T-helper 1 cell (primary cell): Measurements from ENCODE around the gene KLHL1.

Source experiments
- DNase-seq, 5 donors: peaks; one replicate each; pipeline ENCODE4 v3.0.0-alpha.2; 2012 to 2020

The KLHL1 gene

GRCh38 chr13:70014337-70014736 is 93.9 kb downstream of the KLHL1 start:
- no peak for DNase-seq

DNA sequence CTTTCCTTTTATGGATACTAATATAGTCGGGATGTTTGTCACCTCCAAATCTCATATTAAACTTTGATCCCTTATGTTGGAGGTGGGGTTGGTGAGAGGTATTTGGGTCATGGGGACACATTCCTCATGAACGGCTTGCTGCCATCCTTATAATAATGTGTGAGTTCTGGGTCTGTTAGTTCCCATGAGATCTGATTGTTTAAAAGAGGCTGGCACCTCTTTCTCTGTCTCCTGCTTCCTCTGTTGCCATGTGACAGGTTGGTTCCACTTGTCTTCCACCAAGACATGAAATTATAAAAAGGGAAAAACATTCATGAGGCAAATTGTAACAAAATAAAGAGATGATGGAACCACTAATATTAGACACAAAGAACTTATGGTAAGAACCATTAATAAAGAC is 108.4 kb downstream of the KLHL1 start:
- DNase-seq, result no peak

GRCh38 chr13:69997061-69997460 is 111.2 kb downstream of the KLHL1 start:
- DNase-seq, result no peak

DNA sequence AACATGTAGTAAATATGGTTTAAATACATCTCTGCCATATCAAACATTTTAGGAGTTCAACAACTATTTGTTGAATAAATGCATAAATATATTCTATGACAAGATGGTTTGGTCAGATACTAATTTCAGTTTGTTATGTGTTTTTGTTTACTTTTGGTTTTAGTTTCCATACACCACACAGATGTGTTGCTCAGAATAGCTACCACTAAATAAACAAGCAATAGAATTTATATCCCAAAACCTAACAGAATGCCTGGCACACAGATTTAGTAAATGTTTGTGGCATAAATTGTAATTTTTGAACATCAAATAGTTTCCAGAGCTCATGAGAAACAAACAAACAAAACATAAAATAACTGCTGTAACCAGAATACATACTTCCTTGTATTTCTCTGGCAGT is 127.5 kb downstream of the KLHL1 start:
- DNase-seq, result no peak

- no peak for DNase-seq
These were observed 132.8 kb downstream of the KLHL1 start for GRCh38 chr13:69975496-69975895.

DNA sequence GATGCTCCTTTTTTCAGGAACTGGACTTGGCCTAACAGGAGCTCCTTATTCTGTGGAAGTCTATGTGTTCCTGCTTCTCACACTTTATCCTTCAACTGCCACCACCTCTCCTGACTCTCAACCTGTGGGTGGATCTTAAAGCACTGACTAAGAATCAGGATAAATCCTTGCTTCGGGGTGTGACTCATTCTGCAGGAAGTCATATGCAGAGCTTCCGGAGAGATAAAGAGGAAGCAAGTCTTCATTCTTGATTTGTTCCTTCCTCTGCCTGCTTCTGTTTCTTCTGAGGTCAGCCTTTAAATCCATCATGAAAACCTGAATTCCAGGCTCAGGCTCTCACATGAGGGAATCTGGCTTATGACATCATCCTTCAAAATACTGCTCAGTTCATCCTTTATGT is 137.7 kb downstream of the KLHL1 start:
- no peak for DNase-seq

DNA sequence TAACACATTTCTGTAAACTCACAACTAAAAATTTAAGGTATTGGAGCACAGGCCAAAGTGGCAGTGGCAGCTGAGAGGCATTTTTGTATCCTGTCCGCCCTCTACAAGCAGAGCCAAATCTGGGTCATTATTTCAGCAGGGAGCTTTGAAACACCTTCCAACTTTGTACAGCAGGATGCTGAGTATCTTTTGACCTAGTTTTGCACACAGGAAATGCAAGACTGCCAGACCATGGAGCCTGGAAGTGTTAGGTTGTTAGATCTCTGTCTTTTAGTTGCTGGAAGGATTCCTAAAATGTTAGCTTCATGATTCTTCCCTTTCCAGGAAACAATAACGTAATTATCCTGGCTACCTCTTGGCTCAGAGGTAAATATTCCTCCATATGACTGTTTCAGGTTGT is 149.2 kb downstream of the KLHL1 start:
- no peak for DNase-seq

DNA sequence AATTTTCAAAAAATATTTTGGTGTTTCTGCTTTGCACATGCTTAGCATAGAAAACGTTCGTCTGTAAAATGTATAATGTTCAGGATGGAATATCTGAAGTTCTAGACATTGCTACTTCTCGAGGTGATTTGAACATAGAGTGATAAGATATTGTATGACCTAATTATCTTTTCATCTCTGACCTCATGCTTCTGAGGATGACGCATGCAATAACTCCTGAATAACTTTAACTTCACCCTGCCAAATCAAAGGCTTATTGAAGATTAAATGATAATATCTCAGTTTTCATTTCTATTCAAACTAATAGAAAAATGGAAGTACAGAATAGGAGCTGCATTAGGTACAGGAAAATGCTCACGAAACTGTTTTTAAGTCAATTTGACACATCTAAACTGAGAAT is 151.4 kb downstream of the KLHL1 start:
- no peak for DNase-seq

- no peak for DNase-seq
These were observed 151.9 kb downstream of the KLHL1 start for GRCh38 chr13:69956349-69956748.

DNA sequence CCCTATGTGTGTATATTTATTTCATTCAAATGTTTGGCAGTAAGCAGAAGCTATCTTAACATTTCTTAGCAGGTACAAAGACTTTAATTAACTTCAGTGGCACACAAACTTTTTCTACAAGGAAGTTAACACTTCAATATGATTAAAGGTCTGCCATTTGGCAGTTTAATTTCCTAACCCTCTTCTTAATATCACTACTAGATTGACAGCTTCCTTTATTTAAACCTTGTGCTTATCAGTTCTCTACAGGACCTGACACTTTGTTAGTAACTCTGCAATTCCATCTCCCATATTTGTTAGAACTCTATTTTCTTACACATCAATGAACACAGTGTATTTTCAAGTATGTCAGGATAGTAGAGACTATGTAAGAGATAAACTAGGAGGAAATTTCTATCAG is 153.0 kb downstream of the KLHL1 start:
- DNase-seq, result no peak

DNA sequence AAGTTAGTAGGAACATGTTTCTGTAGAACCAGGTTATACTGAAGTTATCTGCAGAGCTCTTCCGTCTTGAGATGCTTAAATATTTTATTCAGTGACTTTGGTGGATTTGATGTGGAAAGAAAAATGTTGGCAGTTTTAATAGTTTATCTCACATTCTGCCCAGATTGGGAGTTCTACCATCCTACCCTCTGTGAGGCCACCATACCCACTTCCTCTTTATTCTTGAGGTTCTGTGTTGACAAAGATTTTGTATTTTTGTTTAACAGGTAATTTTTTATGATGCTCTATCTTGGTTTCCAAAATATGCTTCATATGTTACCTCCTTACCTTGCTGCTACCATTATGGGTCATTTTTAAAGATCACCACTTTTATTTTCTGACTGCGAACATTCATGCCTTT is 156.8 kb downstream of the KLHL1 start:
- no peak for DNase-seq

GRCh38 chr13:69950160-69950559 is 158.1 kb downstream of the KLHL1 start:
- no peak for DNase-seq

DNA sequence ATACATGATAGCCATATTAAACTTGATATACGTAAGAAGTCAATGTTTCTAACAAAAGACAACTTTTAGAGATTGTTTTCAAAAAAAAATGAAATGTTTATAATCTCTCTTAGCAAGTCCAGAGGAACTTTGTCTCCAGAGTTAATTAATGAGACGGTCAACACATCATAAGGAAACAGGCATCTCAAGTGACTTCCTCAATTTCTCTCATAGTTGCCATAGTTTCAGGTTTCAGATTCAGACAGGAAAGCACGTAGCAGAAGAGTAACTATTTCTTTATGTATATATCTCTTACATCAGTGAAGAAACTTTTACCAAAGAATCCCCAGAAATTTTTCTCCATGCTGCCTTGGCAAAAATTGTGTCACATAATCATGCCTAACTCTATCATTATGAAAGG is 160.2 kb downstream of the KLHL1 start:
- no peak for DNase-seq

GRCh38 chr13:69947582-69947981 is 160.7 kb downstream of the KLHL1 start:
- DNase-seq, result no peak

DNA sequence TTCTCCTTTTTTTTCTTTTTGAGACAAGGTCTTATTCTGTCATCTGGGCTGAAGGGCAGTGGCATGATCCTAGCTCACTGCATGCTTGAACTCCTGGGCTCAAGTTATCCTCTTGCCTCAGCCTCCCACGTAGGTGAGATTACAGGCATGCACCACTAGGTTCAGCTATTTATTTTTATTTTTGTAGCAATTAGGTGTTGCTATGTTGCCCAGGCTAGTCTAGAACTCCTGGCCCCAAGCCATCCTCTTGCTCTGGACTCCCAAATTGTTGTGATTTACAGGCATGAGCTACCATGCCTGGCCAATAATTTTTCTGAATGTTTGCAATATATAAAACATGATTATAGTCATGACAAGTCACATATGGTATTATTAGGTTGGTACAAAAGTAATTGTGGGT is 161.7 kb downstream of the KLHL1 start:
- no peak for DNase-seq

GRCh38 chr13:69935043-69935442 is 173.2 kb downstream of the KLHL1 start:
- no peak for DNase-seq

DNA sequence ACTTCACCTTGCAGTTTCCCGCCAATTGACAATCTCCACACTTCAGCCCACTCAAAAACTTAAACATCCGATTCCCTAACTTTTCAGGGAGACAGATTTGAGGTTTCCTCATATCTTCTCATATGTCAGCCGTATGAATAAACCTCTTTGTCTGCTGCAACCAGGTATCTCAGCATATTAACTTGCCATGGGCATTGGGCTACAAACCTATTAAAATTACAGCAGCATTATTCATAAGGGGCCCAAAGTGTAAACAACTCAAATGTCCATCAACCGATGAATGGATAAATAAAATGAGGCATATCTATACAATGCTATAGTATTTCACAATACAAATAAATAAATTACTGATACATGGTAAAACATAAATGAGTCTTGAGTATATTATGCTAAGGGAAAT is 180.0 kb downstream of the KLHL1 start:
- no peak for DNase-seq

GRCh38 chr13:69921156-69921555 is 187.1 kb downstream of the KLHL1 start:
- no peak for DNase-seq

- no peak for DNase-seq
These were observed 195.6 kb downstream of the KLHL1 start for GRCh38 chr13:69912630-69913029.

DNA sequence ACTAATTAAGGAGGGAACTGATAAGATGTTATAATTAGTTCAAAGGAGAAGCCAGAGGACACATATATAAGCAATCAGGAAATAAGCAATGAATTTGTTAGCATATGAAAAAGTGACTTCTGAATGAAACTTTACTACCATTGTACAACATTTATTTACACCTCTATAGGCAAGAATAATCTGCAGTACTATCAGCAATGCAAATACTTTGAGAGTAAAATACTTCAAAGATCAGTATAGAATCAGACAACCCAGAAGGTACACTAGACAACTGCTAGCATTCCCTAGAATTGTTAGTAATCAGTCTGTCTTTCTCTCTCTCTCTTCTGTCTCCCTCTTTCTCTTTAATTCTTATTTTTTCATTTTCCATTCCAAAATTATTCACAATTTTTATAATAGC is 197.5 kb downstream of the KLHL1 start:
- no peak for DNase-seq

DNA sequence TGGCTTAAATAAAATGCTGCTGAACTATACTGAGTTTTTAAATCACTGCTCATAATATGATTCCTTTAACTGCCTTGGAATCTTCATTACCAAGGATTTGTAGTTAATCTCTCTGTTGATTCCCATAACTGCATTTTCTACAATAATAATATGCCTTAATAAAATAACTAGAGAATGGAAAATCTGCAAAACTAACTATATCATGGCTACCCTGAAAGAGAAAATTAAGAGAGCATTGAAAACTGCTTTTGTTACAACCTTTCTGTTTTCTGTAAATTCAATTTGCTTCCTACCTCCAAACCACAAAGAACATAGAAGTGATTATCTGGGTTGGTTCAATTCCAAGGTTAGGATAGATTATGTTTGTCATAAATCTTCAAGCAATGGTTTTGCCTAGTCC is 203.5 kb downstream of the KLHL1 start:
- no peak for DNase-seq

DNA sequence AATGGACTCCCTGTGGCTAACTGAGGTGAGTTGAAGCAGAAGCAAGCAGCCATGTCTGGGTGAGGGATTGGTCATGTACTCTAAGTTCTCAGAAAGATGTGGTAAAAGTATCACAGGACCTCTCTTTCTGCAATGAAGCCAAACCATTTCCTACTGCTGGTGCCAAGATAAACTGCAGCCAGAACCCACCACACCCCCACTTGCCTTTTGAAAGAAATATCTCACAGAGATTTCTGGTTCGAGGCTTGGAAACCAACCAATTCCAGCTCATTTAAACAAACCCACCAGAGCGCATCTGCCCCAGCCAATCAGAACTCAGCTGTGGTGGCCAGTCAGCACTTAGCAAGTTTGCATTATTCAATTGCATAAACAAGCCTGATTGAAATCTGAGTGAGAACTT is 205.2 kb downstream of the KLHL1 start:
- no peak for DNase-seq

GRCh38 chr13:69882451-69882850 is 225.8 kb downstream of the KLHL1 start:
- DNase-seq, result no peak

DNA sequence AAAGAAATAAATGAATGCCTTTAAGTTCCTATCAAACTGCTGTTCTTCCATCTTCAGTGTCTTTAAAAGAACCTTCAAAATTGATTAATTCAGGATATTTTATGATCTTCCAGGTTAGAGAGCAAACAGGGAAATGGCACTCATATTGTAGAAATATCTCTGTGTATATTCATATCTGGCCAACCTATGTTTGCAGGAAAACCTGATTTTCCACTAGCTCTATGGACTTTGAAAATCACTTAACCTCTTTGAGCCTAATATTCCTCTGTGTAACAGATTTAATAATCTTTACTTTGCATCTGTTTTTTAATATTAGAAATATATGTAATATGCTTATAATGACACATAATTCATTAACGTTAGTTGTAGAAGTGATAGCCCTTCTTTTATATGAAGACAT is 228.3 kb downstream of the KLHL1 start:
- DNase-seq, result no peak

- DNase-seq, result no peak
These were observed 235.8 kb downstream of the KLHL1 start for GRCh38 chr13:69872321-69873047.
